Type B pancreatic cell (in vitro differentiated cells): ENCODE results near the gene CPT1C. TPM values are rescaled to one million over a fixed set of nuclear protein-coding genes. Genes with fewer than 3 reads are reported as not detected.

ENCODE experiments used
- DNase-seq: peaks from one replicate; pipeline ENCODE4 v3.0.0; 2021; ENCODE audit warnings: mixed read lengths; ENCODE audit not compliant: unreplicated experiment; ENCODE audit errors: extremely low spot score
- H3K27ac Mint-ChIP-seq: 2 replicates; pipeline ENCODE4 v1.8.0; 2021; ENCODE audit warnings: mild to moderate bottlenecking, mixed read lengths
- H3K27me3 Mint-ChIP-seq: 2 replicates; pipeline ENCODE4 v1.8.0; 2021; ENCODE audit warnings: mixed read lengths
- H3K36me3 Mint-ChIP-seq: 2 replicates; pipeline ENCODE4 v1.8.0; 2021; ENCODE audit warnings: mixed read lengths
- H3K4me1 Mint-ChIP-seq: one replicate; pipeline ENCODE4 v1.8.0; 2021; ENCODE audit warnings: mixed read lengths; ENCODE audit not compliant: unreplicated experiment
- H3K4me3 Mint-ChIP-seq: 2 replicates; pipeline ENCODE4 v1.8.0; 2021; ENCODE audit warnings: mild to moderate bottlenecking, mixed read lengths
- H3K9me3 Mint-ChIP-seq: 2 replicates; pipeline ENCODE4 v1.8.0; 2021; ENCODE audit warnings: mixed read lengths
- CTCF ChIP-seq: fragments of 200-600 bp; sonication (generic); conservative IDR thresholded peaks from 2 replicates; pipeline ENCODE4 v1.5.0; 2021; ENCODE audit warnings: antibody characterized with exemption, mild to moderate bottlenecking
- total RNA-seq: library from RNA; stranded (reverse); gene quantifications from 2 replicates; pipeline ENCODE4 v1.2.1, GENCODE V29; 2021; ENCODE audit warnings: low replicate concordance

The CPT1C gene
- total RNA-seq, 1 donor from 2014 or later: 65.0 TPM

GRCh38 chr19:49749771-49750170 is 58.9 kb downstream of the CPT1C start:
- Mint-ChIP-seq H3K27me3 (no peaks in the 10 kb centered on the region), H3K4me3 (no peak overlapping the region), H3K4me1 (no peaks in the 10 kb centered on the region), H3K9me3 (no peaks in the 10 kb centered on the region), H3K36me3 (no peaks in the 10 kb centered on the region), H3K27ac (no peak overlapping the region)
- no peak for DNase-seq
- no peak for TF ChIP-seq CTCF

GRCh38 chr19:49752701-49753100 is 61.8 kb downstream of the CPT1C start:
- Mint-ChIP-seq H3K9me3 (no peaks in the 10 kb centered on the region), H3K27ac (no peak overlapping the region), H3K4me3 (no peak overlapping the region), H3K27me3 (peaks cover 4% of the 10 kb centered on the region), H3K36me3 (no peaks in the 10 kb centered on the region), H3K4me1 (no peaks in the 10 kb centered on the region)
- no peak for TF ChIP-seq CTCF
- DNase-seq: no peak

GRCh38 chr19:49755956-49756355 is 65.0 kb downstream of the CPT1C start:
- Mint-ChIP-seq H3K4me3 (no peak overlapping the region), H3K4me1 (no peaks in the 10 kb centered on the region), H3K27ac (no peak overlapping the region), H3K27me3 (peaks cover 6% of the 10 kb centered on the region), H3K36me3 (no peaks in the 10 kb centered on the region), H3K9me3 (no peaks in the 10 kb centered on the region)
- no peak for DNase-seq
- TF ChIP-seq CTCF: no peak

GRCh38 chr19:49758292-49758691 is 67.4 kb downstream of the CPT1C start:
- Mint-ChIP-seq H3K27ac (no peak overlapping the region), H3K9me3 (no peaks in the 10 kb centered on the region), H3K36me3 (no peaks in the 10 kb centered on the region), H3K4me3 (no peak overlapping the region), H3K4me1 (no peaks in the 10 kb centered on the region), H3K27me3 (peaks cover 6% of the 10 kb centered on the region)
- no peak for DNase-seq
- no peak for TF ChIP-seq CTCF

- Mint-ChIP-seq H3K4me1 (peaks cover 6% of the 10 kb centered on the region), H3K4me3 (no peak overlapping the region), H3K27me3 (peaks cover 6% of the 10 kb centered on the region), H3K27ac (no peak overlapping the region), H3K9me3 (no peaks in the 10 kb centered on the region), H3K36me3 (no peaks in the 10 kb centered on the region)
- TF ChIP-seq CTCF: no peak
- no peak for DNase-seq
Measured at GRCh38 chr19:49761249-49761624, 70.3 kb downstream of the CPT1C start.
